Liver (tissue), 9 donors: Measurements from ENCODE around the gene NDRG2. TPM values are rescaled to one million over a fixed set of nuclear protein-coding genes. Genes with fewer than 3 reads are reported as not detected.

Source experiments
- DNase-seq: peaks from one replicate; pipeline ENCODE4 v3.0.0-alpha.2; 2017; ENCODE audit warnings: low spot score
- H3K27ac ChIP-seq, 2 donors: one replicate each; pipeline ENCODE4 v1.7.0; 2013; ENCODE audit warnings: inconsistent platforms in 2 of 2, low read length in 2 of 2, control low read depth in 1 of 2, low read depth in 1 of 2, mild to moderate bottlenecking in 1 of 2
- H3K27me3 ChIP-seq, 4 donors: one replicate each; pipeline versions ENCODE4 v1.6.1 to v1.7.0; 2013; ENCODE audit warnings: low read length in 3 of 4, inconsistent platforms in 1 of 4, mild to moderate bottlenecking in 1 of 4, moderate library complexity in 1 of 4; ENCODE audit not compliant: control insufficient read depth in 4 of 4, insufficient read depth in 4 of 4
- H3K36me3 ChIP-seq, 4 donors: one replicate each; pipeline versions ENCODE4 v1.6.1 to v1.7.0; 2013; ENCODE audit warnings: low read length in 3 of 4, mild to moderate bottlenecking in 3 of 4, low read depth in 1 of 4, moderate library complexity in 1 of 4; ENCODE audit not compliant: control insufficient read depth in 4 of 4, insufficient read depth in 3 of 4
- H3K4me1 ChIP-seq, 4 donors: one replicate each; pipeline versions ENCODE4 v1.6.1 to v1.7.0; 2013; ENCODE audit warnings: low read length in 3 of 4, mild to moderate bottlenecking in 3 of 4, moderate library complexity in 1 of 4; ENCODE audit not compliant: control insufficient read depth in 4 of 4, insufficient read depth in 4 of 4
- H3K4me3 ChIP-seq, 3 donors: one replicate each; pipeline versions ENCODE4 v1.6.1 to v1.7.0; 2013; ENCODE audit warnings: low read length in 3 of 3, control low read depth in 1 of 3, low read depth in 1 of 3, mild to moderate bottlenecking in 1 of 3
- H3K9ac ChIP-seq, 2 donors: one replicate each; pipeline ENCODE4 v1.7.0; 2013; ENCODE audit warnings: low read length in 2 of 2, mild to moderate bottlenecking in 2 of 2, moderate library complexity in 2 of 2, control low read depth in 1 of 2, low read depth in 1 of 2
- H3K9me3 ChIP-seq, 4 donors: one replicate each; pipeline versions ENCODE4 v1.6.1 to v1.7.0; 2013; ENCODE audit warnings: low read length in 3 of 4; ENCODE audit not compliant: control insufficient read depth in 4 of 4
- ATF3 ChIP-seq: IDR thresholded peaks from 2 replicates; pipeline ENCODE4 v1.6.1; 2016; ENCODE audit warnings: antibody characterized with exemption
- EGR1 ChIP-seq, 2 donors: IDR thresholded peaks; 2 replicates each; pipeline ENCODE4 v1.6.1; 2016 to 2018; ENCODE audit warnings: antibody characterized with exemption in 2 of 2, low read depth in 2 of 2
- FOXA2 ChIP-seq: IDR thresholded peaks from 2 replicates; pipeline ENCODE4 v1.6.1; 2016; ENCODE audit warnings: antibody characterized with exemption
- GABPA ChIP-seq, 2 donors: IDR thresholded peaks in 1 of 2; conservative IDR thresholded peaks in 1 of 2; 2 replicates each; pipeline ENCODE4 v1.6.1; 2016; ENCODE audit warnings: antibody characterized with exemption in 2 of 2, mild to moderate bottlenecking in 1 of 2, moderate library complexity in 1 of 2
- HNF4A ChIP-seq, 2 donors: conservative IDR thresholded peaks; 2 replicates each; pipeline ENCODE4 v1.6.1; 2016; ENCODE audit warnings: antibody characterized with exemption in 2 of 2, mild to moderate bottlenecking in 2 of 2
- JUND ChIP-seq, 2 donors: IDR thresholded peaks; 2 replicates each; pipeline ENCODE4 v1.6.1; 2016; ENCODE audit warnings: antibody characterized with exemption in 2 of 2
- NR2F2 ChIP-seq: IDR thresholded peaks from 2 replicates; pipeline ENCODE4 v1.6.1; 2016; ENCODE audit warnings: antibody characterized with exemption
- RAD21 ChIP-seq, 2 donors: IDR thresholded peaks; 2 replicates each; pipeline ENCODE4 v1.6.1; 2016; ENCODE audit warnings: antibody characterized with exemption in 2 of 2, mild to moderate bottlenecking in 2 of 2
- REST ChIP-seq: IDR thresholded peaks from 2 replicates; pipeline ENCODE4 v1.6.1; 2016; ENCODE audit warnings: antibody characterized with exemption, mild to moderate bottlenecking
- RXRA ChIP-seq, 2 donors: IDR thresholded peaks; 2 replicates each; pipeline ENCODE4 v1.6.1; 2017 to 2018; ENCODE audit warnings: antibody characterized with exemption in 2 of 2, mild to moderate bottlenecking in 1 of 2
- SP1 ChIP-seq: IDR thresholded peaks from 2 replicates; pipeline ENCODE4 v1.6.1; 2018; ENCODE audit warnings: antibody characterized with exemption, mild to moderate bottlenecking
- TAF1 ChIP-seq: conservative IDR thresholded peaks from 2 replicates; pipeline ENCODE4 v1.6.1; 2016; ENCODE audit warnings: antibody characterized with exemption, mild to moderate bottlenecking
- YY1 ChIP-seq: IDR thresholded peaks from 2 replicates; pipeline ENCODE4 v1.6.1; 2016; ENCODE audit warnings: antibody characterized with exemption, mild to moderate bottlenecking
- ZBTB33 ChIP-seq: IDR thresholded peaks from 2 replicates; pipeline ENCODE4 v1.6.1; 2016; ENCODE audit warnings: antibody characterized with exemption
- WGBS: extraction: QIAGEN DNeasy Blood & Tissue Kit; methylation state at CpG from one replicate; pipeline ENCODE4 v1.1.7; 2013; 5-methylcytosine and 5-hydroxymethylcytosine counted together
- polyA plus RNA-seq, 2 donors: library from polyadenylated mRNA; stranded (reverse) in 1 of 2; unstranded in 1 of 2; fragments of 200-250 nt in 1 of 2; fragments of >200 nt in 1 of 2; fragmentation: Nextera tagmentation in 1 of 2; extraction: Ambion mirVana in 1 of 2; gene quantifications; one replicate each; pipeline versions ENCODE4 v1.2.1 to v1.2.3, GENCODE V29; 2013 to 2015
- total RNA-seq, 2 donors: library from RNA; depleted of rRNA; stranded (reverse); fragments of >200 nt; gene quantifications; one replicate each; pipeline ENCODE4 v1.2.3, GENCODE V29; 2014
- TF ChIP-seq, protein P1 (sequence below): fragments of 150-350 bp; IDR thresholded peaks from 2 replicates; pipeline ENCODE4 v1.5.1; 2017; ENCODE audit warnings: improper control_type of control experiment, low read depth, low read length; ENCODE audit not compliant: missing input control
- donor health status: healthy.
- donor health status: healthy.
- donor health status: healthy.
- donor health status: healthy.
- donor health status: healthy.

The NDRG2 gene
- total and polyA plus RNA-seq, 4 donors = 72.9 to 191 (median 132) TPM

GRCh38 chr14:21034707-21035106 is 9.8 kb upstream of the NDRG2 start, which contains the start of gene RNASE13:
TSS of gene RNASE13 (minus strand) at chr14:21034807. CDS start at chr14:21034288, 519 bp downstream.
- Histone ChIP-seq H3K9me3 (no peaks in the 10 kb centered on the region), H3K27me3 (no peaks in the 10 kb centered on the region), H3K4me1 (peaks cover 0 to 24% (median 15%) of the 10 kb centered on the region in 4 donors), H3K4me3 (no peak within 1 kb of the TSS), H3K9ac (no peak within 1 kb of the TSS), H3K27ac (no peak within 1 kb of the TSS), H3K36me3 (peaks cover 0 to 10% (median 1%) of the 10 kb centered on the region in 4 donors)
- no peak for DNase-seq
- no peak for TF ChIP-seq YY1
- no peak for TF ChIP-seq HNF4A (conservative IDR thresholded peaks at IDR 0.05)
- no peak for TF ChIP-seq RAD21 (IDR thresholded peaks at IDR 0.05)
- TF ChIP-seq REST = no peak
- no peak for TF ChIP-seq EGR1 (IDR thresholded peaks at IDR 0.05; ENCODE audit: low read depth in 2 of 2)
- no peak for TF ChIP-seq FOXA2
- TF ChIP-seq NR2F2 = no peak
- TF ChIP-seq SP1 = no peak
- TF ChIP-seq JUND (IDR thresholded peaks at IDR 0.05) = no peak
- WGBS = 81% methylated on average over 5 of the region's 5 CpGs

GRCh38 chr14:21033133-21033698 is 8.4 kb upstream of the NDRG2 start:
- DNase-seq = no peak
- TF ChIP-seq HNF4A (conservative IDR thresholded peaks at IDR 0.05) (no peak), RXRA (IDR thresholded peaks at IDR 0.05) (no peak), SP1 (no peak), NR2F2 (no peak), GABPA (IDR thresholded peaks at IDR 0.05 in 1 of 2, conservative IDR thresholded peaks at IDR 0.05 in 1 of 2) (no peak), FOXA2 (no peak)
- WGBS = 82% methylated on average over 4 of the region's 4 CpGs

DNA sequence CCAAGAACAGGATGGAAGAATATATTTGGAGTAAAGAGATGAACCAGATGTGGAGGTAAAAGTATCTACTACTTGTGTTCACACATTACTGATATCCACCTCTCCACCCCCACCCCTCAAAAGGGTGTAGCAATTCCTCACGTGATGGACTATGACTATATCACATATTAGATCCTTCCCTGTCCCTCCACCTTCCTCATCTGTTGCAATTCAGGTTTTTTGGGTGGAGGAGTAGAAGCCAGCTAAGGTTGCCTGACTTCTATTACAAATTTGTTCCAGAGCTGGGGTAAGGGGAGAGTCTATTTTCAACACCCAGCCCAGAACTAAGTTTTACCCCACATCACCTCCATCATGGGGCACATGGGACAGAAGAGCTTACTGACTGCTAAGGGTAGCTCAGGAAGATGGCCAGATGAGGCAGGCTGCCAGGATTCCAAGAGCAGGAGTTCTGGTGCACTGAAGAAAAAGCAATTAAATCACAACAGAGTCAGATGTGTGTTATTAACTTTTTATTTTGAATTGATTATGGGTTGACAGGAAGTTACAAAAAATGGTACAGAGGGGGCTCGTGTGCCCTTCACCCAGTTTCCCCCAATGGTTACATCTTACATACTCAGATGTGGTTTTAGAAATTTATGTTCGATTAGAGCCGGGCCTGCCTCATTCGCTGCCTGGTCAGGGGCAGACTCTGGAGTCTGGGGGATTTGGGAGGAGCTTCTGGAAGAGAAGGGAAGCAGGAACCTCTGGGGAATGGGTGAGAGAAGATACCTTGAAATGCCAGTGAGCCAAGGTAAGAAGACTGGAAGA is 7.7 kb upstream of the NDRG2 start:
- Histone ChIP-seq H3K36me3 (peaks cover 0 to 14% (median 3%) of the 10 kb centered on the region in 4 donors), H3K27ac (no peak overlapping the region), H3K27me3 (no peaks in the 10 kb centered on the region), H3K4me1 (peaks cover 0 to 3% (median 0%) of the 10 kb centered on the region in 4 donors), H3K9me3 (no peaks in the 10 kb centered on the region), H3K4me3 (no peak overlapping the region), H3K9ac (no peak overlapping the region)
- WGBS = 89% methylated on average over 5 of the region's 5 CpGs
- DNase-seq = no peak
- TF ChIP-seq ZBTB33 (no peak), JUND (IDR thresholded peaks at IDR 0.05) (no peak), TAF1 (no peak), ATF3 (no peak), YY1 (no peak), RAD21 (IDR thresholded peaks at IDR 0.05) (no peak), GABPA (IDR thresholded peaks at IDR 0.05 in 1 of 2, conservative IDR thresholded peaks at IDR 0.05 in 1 of 2) (no peak)
- TF ChIP-seq, protein P1, sequence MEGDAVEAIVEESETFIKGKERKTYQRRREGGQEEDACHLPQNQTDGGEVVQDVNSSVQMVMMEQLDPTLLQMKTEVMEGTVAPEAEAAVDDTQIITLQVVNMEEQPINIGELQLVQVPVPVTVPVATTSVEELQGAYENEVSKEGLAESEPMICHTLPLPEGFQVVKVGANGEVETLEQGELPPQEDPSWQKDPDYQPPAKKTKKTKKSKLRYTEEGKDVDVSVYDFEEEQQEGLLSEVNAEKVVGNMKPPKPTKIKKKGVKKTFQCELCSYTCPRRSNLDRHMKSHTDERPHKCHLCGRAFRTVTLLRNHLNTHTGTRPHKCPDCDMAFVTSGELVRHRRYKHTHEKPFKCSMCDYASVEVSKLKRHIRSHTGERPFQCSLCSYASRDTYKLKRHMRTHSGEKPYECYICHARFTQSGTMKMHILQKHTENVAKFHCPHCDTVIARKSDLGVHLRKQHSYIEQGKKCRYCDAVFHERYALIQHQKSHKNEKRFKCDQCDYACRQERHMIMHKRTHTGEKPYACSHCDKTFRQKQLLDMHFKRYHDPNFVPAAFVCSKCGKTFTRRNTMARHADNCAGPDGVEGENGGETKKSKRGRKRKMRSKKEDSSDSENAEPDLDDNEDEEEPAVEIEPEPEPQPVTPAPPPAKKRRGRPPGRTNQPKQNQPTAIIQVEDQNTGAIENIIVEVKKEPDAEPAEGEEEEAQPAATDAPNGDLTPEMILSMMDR = no peak

More at GRCh38 chr14:21033133-21033698, 8.4 kb upstream of the NDRG2 start:
- Histone ChIP-seq H3K9me3 (no peaks in the 10 kb centered on the region), H3K27ac (no peak overlapping the region), H3K27me3 (no peaks in the 10 kb centered on the region), H3K9ac (no peak overlapping the region), H3K4me1 (peaks cover 0 to 10% (median 3%) of the 10 kb centered on the region in 4 donors), H3K4me3 (no peak overlapping the region), H3K36me3 (peaks cover 0 to 14% (median 3%) of the 10 kb centered on the region in 4 donors)
